ENCODE data around the gene PICK1.

- TF ChIP-seq EZH2 (IDR thresholded peaks at IDR 0.05; ENCODE audit: insufficient read depth, poor library complexity, severe bottlenecking): no peak
- no peak for TF ChIP-seq EZH2phosphoT487 (IDR thresholded peaks at IDR 0.05; ENCODE audit: insufficient read depth, low read depth)
These were observed 23.8 kb downstream of the PICK1 start for GRCh38 chr22:38080850-38081635.
